HepG2 (cell line): ENCODE results near the gene TRIM2. TPM values are rescaled to one million over a fixed set of nuclear protein-coding genes. Genes with fewer than 3 reads are reported as not detected.
A peak's percentile ranks its signal among the peaks of the same experiment; 100 is the strongest.

ENCODE experiments used
- ATAC-seq: fragments of 200-7000 bp; cut with Tn5 transposase; 3 replicates; pipeline ENCODE4 v1.9.1; 2020; ENCODE audit warnings: mild to moderate bottlenecking, moderate library complexity
- BruUV-seq: library from RNA; stranded (reverse); fragments of 400-500 nt; replicated peaks from 2 replicates; lab custom pipeline; 2021; lab: Mats Ljungman, UMichigan
- CTCF ChIA-PET: fragments of 300-600 bp; formaldehyde crosslinking; extraction: SDS; loops from one replicate; lab custom pipeline; 2021; ENCODE audit warnings: low total read pairs, inconsistent platforms, low intra/inter-chr PET ratio; lab: Yijun Ruan, JAX
- POLR2A ChIA-PET: fragments of 350-600 bp; sonication (Branson Sonifier 250); formaldehyde crosslinking; loops from one replicate; lab custom pipeline; 2020; ENCODE audit warnings: antibody characterized with exemption, inconsistent platforms; lab: Yijun Ruan, JAX
- DNase-seq: peaks from one replicate; pipeline ENCODE4 v3.0.0-alpha.2; 2015; ENCODE audit warnings: low spot score
- FAIRE-seq: peaks from 3 replicates; lab custom pipeline; 2011; peaks lifted over from hg19 to GRCh38; lab: Jason Lieb, UNC
- H2AFZ ChIP-seq: one replicate; pipeline ENCODE4 v1.6.1; 2011; ENCODE audit warnings: low read length, inconsistent platforms
- H3K27ac ChIP-seq: fragments of 300-600 bp; 3 replicates; pipeline ENCODE4 v1.8.0; 2011; ENCODE audit warnings: mixed run types, mild to moderate bottlenecking, mixed read lengths, low read length, inconsistent platforms; ENCODE audit not compliant: insufficient read depth; ENCODE audit errors: extremely low read length
- H3K27me3 ChIP-seq, 2 experiments: fragments of 200-600 bp in 1 of 2; 2 replicates in 1 of 2; 3 replicates in 1 of 2; pipeline versions ENCODE4 v1.6.0 to v1.8.0; 2011; ENCODE audit warnings: low read length in 2 of 2, mild to moderate bottlenecking in 2 of 2, moderate library complexity in 2 of 2, inconsistent platforms in 1 of 2; ENCODE audit not compliant: insufficient read depth in 2 of 2, control insufficient read depth in 1 of 2
- H3K36me3 ChIP-seq, 2 experiments: fragments of 200-600 bp in 1 of 2; replicated peaks in 1 of 2; 2 replicates in 1 of 2; 3 replicates in 1 of 2; pipeline versions ENCODE4 v1.5.1 to v1.8.0; 2011; ENCODE audit warnings: low read length in 2 of 2, inconsistent platforms in 1 of 2; ENCODE audit not compliant: insufficient read depth in 2 of 2, control insufficient read depth in 1 of 2
- H3K4me1 ChIP-seq: 2 replicates; pipeline ENCODE4 v1.5.1; 2012; ENCODE audit warnings: low read length, inconsistent platforms; ENCODE audit not compliant: insufficient read depth
- H3K4me2 ChIP-seq: 2 replicates; pipeline ENCODE4 v1.6.0; 2011; ENCODE audit warnings: low read depth, low read length, inconsistent platforms
- H3K4me3 ChIP-seq, 3 experiments: fragments of 200-600 bp in 1 of 3; sonication (generic), shearing (Covaris generic) in 1 of 3; replicated peaks in 1 of 3; 2 replicates each; pipeline ENCODE4 v1.5.1; 2011 to 2016; ENCODE audit warnings: low read length in 3 of 3, inconsistent platforms in 2 of 3, low read depth in 2 of 3, mild to moderate bottlenecking in 2 of 3, control low read depth in 1 of 3, mixed read lengths in 1 of 3; ENCODE audit not compliant: insufficient read depth in 1 of 3
- H3K79me2 ChIP-seq: one replicate; pipeline ENCODE4 v1.6.1; 2011; ENCODE audit warnings: low read length, inconsistent platforms; ENCODE audit not compliant: insufficient read depth
- H3K9ac ChIP-seq: 2 replicates; pipeline ENCODE4 v1.6.0; 2011; ENCODE audit warnings: mild to moderate bottlenecking, low read depth, low read length, inconsistent platforms; ENCODE audit not compliant: insufficient read depth
- H3K9me3 ChIP-seq: 2 replicates; pipeline ENCODE4 v1.5.1; 2012; ENCODE audit warnings: mild to moderate bottlenecking, low read length
- H4K20me1 ChIP-seq: 2 replicates; pipeline ENCODE4 v1.6.0; 2011; ENCODE audit warnings: inconsistent platforms, mild to moderate bottlenecking, low read length, moderate library complexity; ENCODE audit not compliant: insufficient read depth
- CEBPB ChIP-seq: IDR thresholded peaks from 2 replicates; pipeline ENCODE4 v1.6.1; 2011; ENCODE audit warnings: low read depth, low read length, improper control_type of control experiment, borderline replicate concordance
- CEBPG ChIP-seq: IDR thresholded peaks from 2 replicates; pipeline ENCODE4 v1.6.1; 2016
- HHEX ChIP-seq: IDR thresholded peaks from 2 replicates; pipeline ENCODE4 v1.6.1; 2016; ENCODE audit warnings: control low read depth
- MAFG ChIP-seq: sonication (generic); formaldehyde crosslinking; IDR thresholded peaks from 2 replicates; pipeline ENCODE4 v1.5.1; 2020; ENCODE audit warnings: mild to moderate bottlenecking, missing genetic modification reagents
- STAT6 ChIP-seq: sonication (generic); formaldehyde crosslinking; IDR thresholded peaks from 2 replicates; pipeline ENCODE4 v1.4.0; 2020; ENCODE audit warnings: missing genetic modification reagents, mild to moderate bottlenecking, borderline replicate concordance
- ZC3H13 ChIP-seq: sonication (generic); formaldehyde crosslinking; IDR thresholded peaks from 2 replicates; pipeline ENCODE4 v1.8.1; 2023; ENCODE audit warnings: mild to moderate bottlenecking, missing genetic modification reagents, moderate library complexity
- ZNF430 ChIP-seq: sonication (generic); formaldehyde crosslinking; IDR thresholded peaks from 2 replicates; pipeline ENCODE4 v1.9.0; 2021; ENCODE audit warnings: mild to moderate bottlenecking, missing genetic modification reagents
- WGBS: methylation state at CpG from one replicate; pipeline ENCODE4 v1.1.6; 2017; ENCODE audit warnings: low lambda C conversion rate; 5-methylcytosine and 5-hydroxymethylcytosine counted together
- in situ Hi-C: cut with HindIII; loops from 2 replicates; pipeline ENCODE4 v1.10.0; 2017; ENCODE audit warnings: low pct_unique_long_range_greater_than_20kb; ENCODE audit not compliant: extremely low pct_ligation_motif_present
- intact Hi-C: fragments of 100-400 bp; cut with micrococcal nuclease; formaldehyde crosslinking; loops from one replicate; pipeline ENCODE4 v1.10.0; 2022; ENCODE audit not compliant: unreplicated experiment
- polyA plus RNA-seq, 8 experiments: library from polyadenylated mRNA; depleted of rRNA in 3 of 8; stranded (reverse) in 7 of 8; unstranded in 1 of 8; fragments of >200 nt; fragmentation: Illumina TruSeq in 4 of 8; extraction: Trizol in 4 of 8; gene quantifications; 2 replicates each; pipeline versions ENCODE4 v1.2.1 to v1.2.3, GENCODE V29; 2011 to 2016; ENCODE audit warnings: low read depth in 4 of 8, missing spikeins in 1 of 8, mixed read lengths in 1 of 8; ENCODE audit not compliant: insufficient read depth in 1 of 8
- total RNA-seq, 5 experiments: library from RNA; depleted of rRNA; stranded (reverse); fragments of >200 nt; fragmentation: Illumina TruSeq; extraction: Trizol; gene quantifications; 2 replicates each; pipeline ENCODE4 v1.2.3, GENCODE V29; 2016; ENCODE audit warnings: low read depth in 1 of 5

TRIM2 gene
- total and polyA plus RNA-seq, 2 of the 13 experiments (the other 11 are each of a cell fraction or from before 2014, with no cell fraction given), result 2.1 to 4.2 TPM

- Histone ChIP-seq H4K20me1 (peaks cover 3% of the 10 kb centered on the region; the same call in 1 of the 2 replicates), H3K9me3 (no peaks in the 10 kb centered on the region), H2AFZ (no peak overlapping the region), H3K27ac (no peak overlapping the region), H3K4me1 (peaks cover 25% of the 10 kb centered on the region), H3K4me2 (no peak overlapping the region), H3K79me2 (no peaks in the 10 kb centered on the region), H3K27me3 (peaks cover 1 to 12% of the 10 kb centered on the region in 2 experiments; a peak in 4 of 5 replicates), H3K9ac (no peak overlapping the region), H3K36me3 (no peaks in the 10 kb centered on the region), H3K4me3 (no peak overlapping the region)
- ATAC-seq (no peak), DNase-seq (no peak), FAIRE-seq (no peak)
- intact Hi-C loops, result no loop called here
- ChIA-PET POLR2A (no interaction called here), CTCF (no interaction called here)
- no TSS peak for BruUV-seq
- TF ChIP-seq STAT6 (CRISPR knock-in tag), result no peak
- WGBS, result 53% methylated on average over 1 of the region's 1 CpG
- in situ Hi-C loops, result no loop called here
Measured at GRCh38 chr4:153210727-153211126, 6.5 kb downstream of the TRIM2 start.

- ATAC-seq, result no peak
- 40% methylated on average over 5 of the region's 5 CpGs for WGBS
- in situ Hi-C loops (no loop called here), intact Hi-C loops (no loop called here)
- Histone ChIP-seq H3K9ac (no peak overlapping the region), H3K27me3 (peaks cover 0 to 1% of the 10 kb centered on the region in 2 experiments; a peak in 2 of 5 replicates), H3K9me3 (no peaks in the 10 kb centered on the region), H3K36me3 (no peaks in the 10 kb centered on the region), H3K4me2 (no peak overlapping the region), H3K27ac (no peak overlapping the region), H4K20me1 (peaks cover 3% of the 10 kb centered on the region; the same call in 1 of the 2 replicates), H3K79me2 (no peaks in the 10 kb centered on the region), H2AFZ (no peak overlapping the region), H3K4me3 (no peak overlapping the region), H3K4me1 (peaks cover 22% of the 10 kb centered on the region)
- TF ChIP-seq ZC3H13 (CRISPR knock-in tag) (no peak), MAFG (CRISPR knock-in tag) (no peak), HHEX (CRISPR knock-in tag) (no peak), CEBPB (peak; percentile 92), CEBPG (peak; percentile 56; the same call in 1 of the 2 replicates), ZNF430 (CRISPR knock-in tag) (no peak)
- CTCF ChIA-PET, result no interaction called here
- no TSS peak for BruUV-seq
- POLR2A ChIA-PET, result no interaction called here
- DNase-seq, result no peak
- no peak for FAIRE-seq
Measured at GRCh38 chr4:153211986-153212728, 7.9 kb downstream of the TRIM2 start.
